Glutamatergic neuron (in vitro differentiated cells): Measurements from ENCODE around the gene LPAR2. TPM values are rescaled to one million over a fixed set of nuclear protein-coding genes. Genes with fewer than 3 reads are reported as not detected.

Experiments
- DNase-seq: peaks from one replicate; pipeline ENCODE4 v3.0.0; 2022
- H3K27ac Mint-ChIP-seq: one replicate; pipeline ENCODE4 v1.8.0; 2020; ENCODE audit warnings: mild to moderate bottlenecking, mixed read lengths, inconsistent platforms; ENCODE audit not compliant: unreplicated experiment
- H3K27me3 Mint-ChIP-seq: one replicate; pipeline ENCODE4 v1.8.0; 2020; ENCODE audit warnings: mild to moderate bottlenecking, moderate library complexity, mixed read lengths, inconsistent platforms; ENCODE audit not compliant: unreplicated experiment
- H3K36me3 Mint-ChIP-seq: one replicate; pipeline ENCODE4 v1.8.0; 2020; ENCODE audit warnings: mild to moderate bottlenecking, mixed read lengths, inconsistent platforms; ENCODE audit not compliant: unreplicated experiment
- H3K4me1 Mint-ChIP-seq: one replicate; pipeline ENCODE4 v1.8.0; 2020; ENCODE audit warnings: mild to moderate bottlenecking, low read depth, mixed read lengths, inconsistent platforms; ENCODE audit not compliant: unreplicated experiment
- H3K4me3 Mint-ChIP-seq: one replicate; pipeline ENCODE4 v1.8.0; 2020; ENCODE audit warnings: mild to moderate bottlenecking, mixed read lengths, inconsistent platforms; ENCODE audit not compliant: unreplicated experiment
- H3K9me3 Mint-ChIP-seq: one replicate; pipeline ENCODE4 v1.8.0; 2020; ENCODE audit warnings: mild to moderate bottlenecking, moderate library complexity, mixed read lengths, inconsistent platforms; ENCODE audit not compliant: unreplicated experiment
- CTCF ChIP-seq: fragments of 200-600 bp; sonication (generic); IDR thresholded peaks from one replicate; pipeline ENCODE4 v1.5.0; 2021; ENCODE audit not compliant: partially characterized antibody, unreplicated experiment
- total RNA-seq: library from RNA; stranded (reverse); fragmentation: NEBNext Ultra II Directional; extraction: Animal tissue kit (Norgen Biotek cat#: 25700); gene quantifications from one replicate; pipeline ENCODE4 v1.2.1, GENCODE V29; 2021; ENCODE audit not compliant: unreplicated experiment

The LPAR2 gene
- total RNA-seq, 1 donor from 2014 or later = 364 TPM

DNA sequence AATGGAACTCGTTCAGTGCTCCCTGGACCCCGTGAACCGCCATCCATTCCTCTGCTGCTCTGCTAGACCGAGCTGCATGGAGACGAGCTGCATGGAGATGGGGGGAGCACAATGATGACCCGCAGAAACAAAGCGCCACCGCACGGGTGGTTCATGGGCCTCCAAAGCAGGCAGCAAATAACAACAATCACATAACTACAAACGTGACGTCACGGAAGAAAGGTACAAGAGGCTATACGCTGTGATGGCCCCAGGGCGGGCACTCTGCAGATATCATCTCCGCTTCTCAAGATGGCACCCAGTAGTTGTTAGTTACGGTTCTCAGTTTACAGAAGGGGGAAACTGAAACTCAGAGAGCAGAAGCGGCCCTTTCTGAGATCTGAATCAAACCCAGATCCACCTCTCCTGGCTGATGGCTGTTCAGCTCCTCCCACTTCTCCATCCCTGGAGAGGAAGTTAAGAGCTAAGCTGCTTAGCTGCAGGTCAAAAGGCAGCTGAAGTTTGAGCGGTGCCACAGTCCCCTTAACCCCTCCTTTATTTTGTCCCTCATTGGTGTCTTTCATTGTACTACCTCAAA, 33.7 kb upstream of the LPAR2 start:
- DNase-seq = no peak
- TF ChIP-seq CTCF = no peak
- H3K9me3 Mint-ChIP-seq = peaks cover 14% of the 10 kb centered on the region
- peak overlapping the region; percentile 82 for H3K27ac Mint-ChIP-seq
- peaks cover 12% of the 10 kb centered on the region for H3K27me3 Mint-ChIP-seq
- peak overlapping the region; percentile 92 for H3K4me3 Mint-ChIP-seq
- no peaks in the 10 kb centered on the region for H3K36me3 Mint-ChIP-seq
- peaks cover 18% of the 10 kb centered on the region for H3K4me1 Mint-ChIP-seq

DNA sequence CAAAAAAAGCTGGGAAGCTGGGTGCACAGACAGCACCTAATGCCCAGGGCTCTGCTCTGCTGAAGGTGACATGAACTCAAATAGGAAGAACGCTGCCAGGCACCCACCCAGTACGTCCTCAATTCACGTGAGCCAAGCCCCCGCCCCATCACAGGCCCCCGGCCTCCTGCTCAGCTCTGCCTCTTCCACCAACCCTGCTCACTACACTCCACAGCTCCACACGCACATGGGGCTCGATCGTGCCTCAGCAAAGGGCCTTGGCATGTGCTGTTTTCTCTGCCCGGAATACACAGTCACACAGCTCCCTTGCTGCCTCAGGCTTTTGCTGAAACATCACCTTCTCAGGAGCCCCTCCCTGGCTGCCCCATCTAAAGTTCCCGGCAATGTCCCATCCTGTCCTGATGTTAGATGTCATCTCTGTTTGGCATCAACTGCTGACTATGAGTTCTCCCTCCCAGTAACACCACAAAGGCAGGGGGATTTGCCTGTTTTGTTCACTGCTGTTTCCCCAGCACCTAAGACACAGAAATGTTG, 33.2 kb upstream of the LPAR2 start:
- Mint-ChIP-seq H3K27ac (peak overlapping the region; percentile 82), H3K4me3 (peak overlapping the region; percentile 92), H3K9me3 (peaks cover 14% of the 10 kb centered on the region), H3K4me1 (peaks cover 18% of the 10 kb centered on the region), H3K36me3 (no peaks in the 10 kb centered on the region), H3K27me3 (peaks cover 12% of the 10 kb centered on the region)
- DNase-seq = no peak
- no peak for TF ChIP-seq CTCF

GRCh38 chr19:19659646-19660245, 31.7 kb upstream of the LPAR2 start:
- Mint-ChIP-seq H3K27ac (no peak overlapping the region), H3K9me3 (peaks cover 14% of the 10 kb centered on the region), H3K36me3 (no peaks in the 10 kb centered on the region), H3K4me3 (no peak overlapping the region), H3K27me3 (peaks cover 13% of the 10 kb centered on the region), H3K4me1 (peaks cover 18% of the 10 kb centered on the region)
- TF ChIP-seq CTCF = no peak
- no peak for DNase-seq

DNA sequence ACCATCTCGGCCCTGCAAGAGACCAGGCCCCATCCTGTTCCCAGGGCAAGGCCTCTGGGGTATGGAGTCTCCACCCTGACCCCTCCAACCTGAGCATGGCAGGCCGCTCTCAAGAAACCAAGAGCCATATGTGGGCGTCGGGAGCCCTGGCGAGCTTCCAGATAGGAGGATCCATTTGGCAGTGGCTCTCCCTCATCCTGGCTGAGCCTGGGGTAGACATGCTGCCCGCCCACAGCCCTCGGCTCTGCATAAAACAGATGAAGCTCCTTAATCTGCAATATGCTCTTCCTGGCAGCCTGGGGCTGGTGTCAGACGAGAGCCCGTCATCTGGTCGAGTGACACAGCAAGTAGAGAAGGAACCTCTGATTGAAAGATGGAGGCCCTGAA, 29.4 kb upstream of the LPAR2 start:
- Mint-ChIP-seq H3K4me3 (no peak overlapping the region), H3K36me3 (no peaks in the 10 kb centered on the region)
- no peak for DNase-seq

More for the DNA sequence above, 29.4 kb upstream of the LPAR2 start:
- Mint-ChIP-seq H3K27me3 (peaks cover 10% of the 10 kb centered on the region), H3K4me1 (peaks cover 13% of the 10 kb centered on the region), H3K9me3 (peaks cover 8% of the 10 kb centered on the region), H3K27ac (no peak overlapping the region)
- TF ChIP-seq CTCF = no peak
